HCT116 (cell line): ENCODE results near the gene DOK7. TPM values are rescaled to one million over a fixed set of nuclear protein-coding genes. Genes with fewer than 3 reads are reported as not detected.

ENCODE experiments used
- ATAC-seq: fragments of 200-7000 bp; cut with Tn5 transposase; 2 replicates; pipeline ENCODE4 v1.9.1; 2020; ENCODE audit warnings: mild to moderate bottlenecking, moderate library complexity
- BruUV-seq: library from RNA; stranded (reverse); fragments of 400-500 nt; replicated peaks from 2 replicates; lab custom pipeline; 2021; lab: Mats Ljungman, UMichigan
- CTCF ChIA-PET: fragments of 300-600 bp; sonication (Branson Sonifier 250); formaldehyde crosslinking; loops from one replicate; lab custom pipeline; 2021; ENCODE audit warnings: antibody characterized with exemption; lab: Charles Lee
- POLR2A ChIA-PET: fragments of 300-600, 350-600 bp; sonication (Branson Sonifier 250); formaldehyde crosslinking; loops from one replicate; lab custom pipeline; 2021; ENCODE audit warnings: antibody characterized with exemption; lab: Charles Lee
- RAD21 ChIA-PET, 2 experiments: fragments of 300-600 bp; sonication (Branson Sonifier 250); formaldehyde crosslinking; loops; one replicate each; lab custom pipeline; 2023; ENCODE audit warnings: low total read pairs in 2 of 2; ENCODE audit not compliant: uncharacterized antibody in 2 of 2, unreplicated experiment in 2 of 2, low non-redundant PET in 1 of 2; lab: Charles Lee
- DNase-seq: peaks from one replicate; pipeline ENCODE4 v3.0.0-alpha.2; 2010; ENCODE audit warnings: low read depth, low spot score
- H2AFZ ChIP-seq: fragments of 200-600 bp; shearing (Covaris generic), sonication (generic); 2 replicates; pipeline ENCODE4 v1.6.1; 2017; ENCODE audit warnings: low read depth, mixed run types, mixed read lengths, antibody characterized with exemption, low read length; ENCODE audit not compliant: poor library complexity, severe bottlenecking
- H3K27ac ChIP-seq: 2 replicates; pipeline ENCODE4 v1.5.1; 2012; ENCODE audit warnings: low read depth, low read length
- H3K27me3 ChIP-seq: fragments of 200-600 bp; sonication (generic); 2 replicates; pipeline ENCODE4 v1.6.1; 2016; ENCODE audit warnings: mixed run types, low read length, mixed read lengths; ENCODE audit not compliant: insufficient read depth
- H3K36me3 ChIP-seq, 2 experiments: fragments of 200-500 bp in 1 of 2; fragments of 200-600 bp in 1 of 2; sonication (Bioruptor generic) in 1 of 2; sonication (generic) in 1 of 2; 2 replicates each; pipeline versions ENCODE4 v1.5.1 to v1.6.1; 2014 to 2016; ENCODE audit warnings: low read length in 2 of 2, inconsistent platforms in 1 of 2, mixed read lengths in 1 of 2, mixed run types in 1 of 2; ENCODE audit not compliant: insufficient read depth in 2 of 2, control insufficient read depth in 1 of 2
- H3K4me1 ChIP-seq, 2 experiments: fragments of 200-600 bp in 1 of 2; sonication (generic) in 1 of 2; 2 replicates each; pipeline versions ENCODE4 v1.5.1 to v1.6.1; 2012 to 2017; ENCODE audit warnings: low read length in 2 of 2, inconsistent platforms in 1 of 2, mild to moderate bottlenecking in 1 of 2, mixed read lengths in 1 of 2, mixed run types in 1 of 2, moderate library complexity in 1 of 2; ENCODE audit not compliant: insufficient read depth in 2 of 2, control insufficient read depth in 1 of 2
- H3K4me2 ChIP-seq: fragments of 200-600 bp; sonication (generic); 2 replicates; pipeline ENCODE4 v1.6.1; 2017; ENCODE audit warnings: mixed run types, low read length, mixed read lengths
- H3K4me3 ChIP-seq, 2 experiments: fragments of 200-600 bp in 1 of 2; sonication (generic) in 1 of 2; replicated peaks in 1 of 2; 2 replicates each; pipeline ENCODE4 v1.5.1; 2011 to 2016; ENCODE audit warnings: low read length in 2 of 2, control low read depth in 1 of 2, low read depth in 1 of 2, mild to moderate bottlenecking in 1 of 2, mixed read lengths in 1 of 2, mixed run types in 1 of 2
- H3K79me2 ChIP-seq: fragments of 200-600 bp; sonication (generic); 2 replicates; pipeline ENCODE4 v1.6.1; 2017; ENCODE audit warnings: mild to moderate bottlenecking, mixed run types, low read length, moderate library complexity, mixed read lengths; ENCODE audit not compliant: insufficient read depth
- H3K9ac ChIP-seq: fragments of 200-600 bp; sonication (generic); 2 replicates; pipeline ENCODE4 v1.6.1; 2016; ENCODE audit warnings: low read length, mixed read lengths
- H3K9me2 ChIP-seq: fragments of 200-600 bp; sonication (generic), shearing (Covaris generic); 2 replicates; pipeline ENCODE4 v1.6.1; 2017; ENCODE audit warnings: mixed run types, mild to moderate bottlenecking, moderate library complexity; ENCODE audit not compliant: insufficient read depth
- H3K9me3 ChIP-seq, 2 experiments: fragments of 200-500 bp in 1 of 2; fragments of 200-600 bp in 1 of 2; sonication (Bioruptor generic) in 1 of 2; sonication (generic) in 1 of 2; 2 replicates each; pipeline ENCODE4 v1.6.1; 2014 to 2017; ENCODE audit warnings: low read length in 2 of 2, mixed read lengths in 2 of 2, inconsistent platforms in 1 of 2, low read depth in 1 of 2, mild to moderate bottlenecking in 1 of 2, mixed run types in 1 of 2, moderate library complexity in 1 of 2; ENCODE audit not compliant: control insufficient read depth in 1 of 2, insufficient read depth in 1 of 2
- H4K20me1 ChIP-seq: fragments of 200-600 bp; sonication (generic), shearing (Covaris generic); 2 replicates; pipeline ENCODE4 v1.6.1; 2017; ENCODE audit warnings: mixed run types, mild to moderate bottlenecking, moderate library complexity; ENCODE audit not compliant: insufficient read depth
- EGR1 ChIP-seq: IDR thresholded peaks from 2 replicates; pipeline ENCODE4 v1.6.1; 2012; ENCODE audit warnings: low read depth
- EZH2 ChIP-seq: fragments of 200-600 bp; sonication (generic); IDR thresholded peaks from 2 replicates; pipeline ENCODE4 v1.6.1; 2017; ENCODE audit warnings: antibody characterized with exemption, mixed run types
- JUND ChIP-seq: IDR thresholded peaks from 2 replicates; pipeline ENCODE4 v1.6.1; 2012
- SP1 ChIP-seq: IDR thresholded peaks from 2 replicates; pipeline ENCODE4 v1.6.1; 2012; ENCODE audit warnings: low read depth
- SRF ChIP-seq: IDR thresholded peaks from 2 replicates; pipeline ENCODE4 v1.6.1; 2012; ENCODE audit warnings: low read depth
- TCF7L2 ChIP-seq: IDR thresholded peaks from 2 replicates; pipeline ENCODE4 v1.7.0; 2011; ENCODE audit warnings: borderline replicate concordance, inconsistent platforms; ENCODE audit not compliant: insufficient read depth, insufficient read length; ENCODE audit errors: extremely low read depth
- intact Hi-C: fragments of 100-400 bp; cut with micrococcal nuclease; formaldehyde crosslinking; loops from 2 replicates; pipeline ENCODE4 v1.10.0; 2022
- total RNA-seq: library from RNA; stranded (reverse); gene quantifications from one replicate; pipeline ENCODE4 v1.2.1, GENCODE V29; 2021; ENCODE audit not compliant: unreplicated experiment
- TF ChIP-seq, protein P1 (sequence below), 3 experiments: fragments of 200-600 bp in 1 of 3; sonication (generic) in 1 of 3; IDR thresholded peaks in 2 of 3; conservative IDR thresholded peaks in 1 of 3; 2 replicates each; pipeline ENCODE4 v1.5.1; 2012 to 2017; ENCODE audit warnings: low read depth in 2 of 3, low read length in 2 of 3, antibody characterized with exemption in 1 of 3, borderline replicate concordance in 1 of 3, control low read depth in 1 of 3, mild to moderate bottlenecking in 1 of 3, mixed read lengths in 1 of 3, mixed run types in 1 of 3, moderate library complexity in 1 of 3; ENCODE audit not compliant: insufficient read depth in 1 of 3
- TF ChIP-seq, protein P2 (sequence below): IDR thresholded peaks from 2 replicates; pipeline ENCODE4 v1.6.1; 2012
- TF ChIP-seq, protein P3 (sequence below): IDR thresholded peaks from 2 replicates; pipeline ENCODE4 v1.6.1; 2011; ENCODE audit warnings: mild to moderate bottlenecking, low read length, moderate library complexity; ENCODE audit not compliant: insufficient replicate concordance; ENCODE audit errors: extremely low read depth

The DOK7 gene
- total RNA-seq, 1 experiment from 2014 or later: 2.4 TPM

DNA sequence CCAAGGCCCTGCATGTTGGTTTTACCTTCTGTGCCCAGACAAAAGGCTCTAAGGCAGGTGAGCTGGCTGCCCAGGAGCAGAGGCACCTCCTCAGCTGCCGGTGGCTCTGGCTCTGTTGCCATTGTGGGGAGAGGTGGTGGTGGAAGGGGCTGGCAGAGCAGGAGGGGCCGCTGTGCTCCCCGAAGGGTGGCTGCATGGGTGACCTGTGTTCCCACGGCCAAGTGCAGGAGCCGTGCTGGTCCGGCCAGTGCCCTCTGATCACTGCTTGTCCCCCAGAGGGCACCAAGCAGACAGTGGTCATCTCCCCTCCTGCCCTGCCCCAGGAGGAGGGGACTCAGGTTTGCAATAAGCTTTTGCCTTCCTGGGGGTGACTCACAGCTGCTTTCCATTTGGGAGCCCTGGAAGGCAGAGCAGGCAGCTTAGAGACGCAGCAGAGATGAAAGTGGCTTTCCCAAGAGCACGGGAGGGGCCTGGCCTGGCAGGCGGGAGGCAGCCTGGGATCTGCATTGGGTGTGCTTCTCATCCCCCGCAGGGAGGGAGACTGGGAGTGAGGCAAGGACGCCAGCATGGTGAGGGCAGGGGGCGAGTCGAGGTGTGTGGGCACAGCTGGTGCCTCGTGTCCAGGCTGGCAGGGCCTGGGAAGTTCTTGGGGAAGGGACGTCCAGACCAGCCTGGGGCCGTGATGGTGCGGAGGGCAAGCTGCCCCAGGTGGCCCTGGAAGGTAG is 28.7 kb downstream of the DOK7 start:
- POLR2A ChIA-PET: no interaction called here
- ATAC-seq: no peak
- no peaks in the 10 kb centered on the region for H3K27me3 ChIP-seq
- no peaks in the 10 kb centered on the region for H4K20me1 ChIP-seq
- intact Hi-C loops: no loop called here
- H2AFZ ChIP-seq: no peak overlapping the region
- H3K9me2 ChIP-seq: no peaks in the 10 kb centered on the region
- H3K4me2 ChIP-seq: no peak overlapping the region
- CTCF ChIA-PET: no interaction called here
- TF ChIP-seq, protein P1, sequence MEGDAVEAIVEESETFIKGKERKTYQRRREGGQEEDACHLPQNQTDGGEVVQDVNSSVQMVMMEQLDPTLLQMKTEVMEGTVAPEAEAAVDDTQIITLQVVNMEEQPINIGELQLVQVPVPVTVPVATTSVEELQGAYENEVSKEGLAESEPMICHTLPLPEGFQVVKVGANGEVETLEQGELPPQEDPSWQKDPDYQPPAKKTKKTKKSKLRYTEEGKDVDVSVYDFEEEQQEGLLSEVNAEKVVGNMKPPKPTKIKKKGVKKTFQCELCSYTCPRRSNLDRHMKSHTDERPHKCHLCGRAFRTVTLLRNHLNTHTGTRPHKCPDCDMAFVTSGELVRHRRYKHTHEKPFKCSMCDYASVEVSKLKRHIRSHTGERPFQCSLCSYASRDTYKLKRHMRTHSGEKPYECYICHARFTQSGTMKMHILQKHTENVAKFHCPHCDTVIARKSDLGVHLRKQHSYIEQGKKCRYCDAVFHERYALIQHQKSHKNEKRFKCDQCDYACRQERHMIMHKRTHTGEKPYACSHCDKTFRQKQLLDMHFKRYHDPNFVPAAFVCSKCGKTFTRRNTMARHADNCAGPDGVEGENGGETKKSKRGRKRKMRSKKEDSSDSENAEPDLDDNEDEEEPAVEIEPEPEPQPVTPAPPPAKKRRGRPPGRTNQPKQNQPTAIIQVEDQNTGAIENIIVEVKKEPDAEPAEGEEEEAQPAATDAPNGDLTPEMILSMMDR (IDR thresholded peaks at IDR 0.05 in 2 of 3, conservative IDR thresholded peaks at IDR 0.05 in 1 of 3; ENCODE audit: borderline replicate concordance in 1 of 3, insufficient read depth in 1 of 3, low read depth in 2 of 3, low read length in 2 of 3): no peak
- no peaks in the 10 kb centered on the region for H3K79me2 ChIP-seq
- H3K4me1 ChIP-seq: no peaks in the 10 kb centered on the region; a peak in 1 of 4 replicates
- DNase-seq: no peak
- H3K36me3 ChIP-seq: no peaks in the 10 kb centered on the region
- H3K4me3 ChIP-seq: no peak overlapping the region
- RAD21 ChIA-PET: no interaction called here
- BruUV-seq: no TSS peak
- H3K9me3 ChIP-seq: no peaks in the 10 kb centered on the region
- no peak overlapping the region for H3K9ac ChIP-seq
- no peak overlapping the region for H3K27ac ChIP-seq

DNA sequence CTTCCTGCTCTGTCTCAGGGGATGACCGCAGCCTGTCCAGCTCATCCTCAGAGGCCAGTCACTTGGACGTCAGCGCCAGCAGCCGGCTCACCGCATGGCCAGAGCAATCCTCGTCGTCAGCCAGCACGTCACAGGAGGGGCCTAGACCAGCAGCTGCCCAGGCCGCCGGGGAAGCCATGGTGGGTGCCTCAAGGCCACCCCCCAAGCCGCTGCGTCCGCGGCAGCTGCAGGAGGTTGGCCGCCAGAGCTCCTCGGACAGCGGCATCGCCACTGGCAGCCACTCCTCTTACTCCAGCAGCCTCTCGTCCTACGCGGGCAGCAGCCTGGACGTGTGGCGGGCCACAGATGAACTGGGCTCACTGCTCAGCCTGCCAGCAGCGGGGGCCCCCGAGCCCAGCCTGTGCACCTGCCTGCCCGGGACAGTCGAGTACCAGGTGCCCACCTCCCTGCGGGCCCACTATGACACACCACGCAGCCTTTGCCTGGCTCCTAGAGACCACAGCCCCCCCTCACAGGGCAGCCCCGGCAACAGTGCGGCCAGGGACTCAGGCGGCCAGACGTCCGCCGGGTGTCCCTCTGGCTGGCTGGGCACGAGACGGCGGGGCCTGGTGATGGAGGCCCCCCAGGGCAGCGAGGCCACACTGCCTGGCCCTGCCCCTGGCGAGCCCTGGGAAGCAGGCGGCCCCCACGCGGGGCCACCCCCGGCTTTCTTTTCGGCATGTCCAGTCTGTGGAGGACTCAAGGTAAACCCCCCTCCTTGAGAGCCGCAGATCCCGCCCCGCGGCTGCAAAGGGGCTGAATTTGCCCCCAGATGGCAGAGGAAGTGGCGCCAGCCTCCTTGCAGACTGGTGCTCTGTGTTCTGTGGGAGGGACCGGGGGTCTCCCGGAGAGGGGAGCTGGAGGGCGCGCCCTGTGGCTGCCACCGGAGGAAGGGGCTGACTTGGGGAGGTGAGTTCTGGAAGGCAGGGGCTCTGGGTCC is 29.9 kb downstream of the DOK7 start:
- Histone ChIP-seq H3K9me2 (no peaks in the 10 kb centered on the region), H3K27me3 (no peaks in the 10 kb centered on the region), H3K27ac (no peak overlapping the region), H3K4me1 (no peaks in the 10 kb centered on the region), H3K4me2 (no peak overlapping the region), H2AFZ (no peak overlapping the region), H3K4me3 (no peak overlapping the region), H3K9ac (no peak overlapping the region), H3K79me2 (no peaks in the 10 kb centered on the region), H4K20me1 (no peaks in the 10 kb centered on the region), H3K9me3 (no peaks in the 10 kb centered on the region), H3K36me3 (no peaks in the 10 kb centered on the region)
- no peak for DNase-seq
- ATAC-seq: no peak
- no TSS peak for BruUV-seq
- RAD21 ChIA-PET: no interaction called here
- intact Hi-C loops: no loop called here
- CTCF ChIA-PET: no interaction called here
- POLR2A ChIA-PET: no interaction called here
- TF ChIP-seq JUND (no peak), EZH2 (no peak), SRF (no peak), SP1 (no peak), EGR1 (no peak), TCF7L2 (no peak)
- TF ChIP-seq, protein P2, sequence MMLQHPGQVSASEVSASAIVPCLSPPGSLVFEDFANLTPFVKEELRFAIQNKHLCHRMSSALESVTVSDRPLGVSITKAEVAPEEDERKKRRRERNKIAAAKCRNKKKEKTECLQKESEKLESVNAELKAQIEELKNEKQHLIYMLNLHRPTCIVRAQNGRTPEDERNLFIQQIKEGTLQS: no peak
- TF ChIP-seq, protein P1 (IDR thresholded peaks at IDR 0.05 in 2 of 3, conservative IDR thresholded peaks at IDR 0.05 in 1 of 3; ENCODE audit: borderline replicate concordance in 1 of 3, insufficient read depth in 1 of 3, low read depth in 2 of 3, low read length in 2 of 3): no peak
- TF ChIP-seq, protein P3, sequence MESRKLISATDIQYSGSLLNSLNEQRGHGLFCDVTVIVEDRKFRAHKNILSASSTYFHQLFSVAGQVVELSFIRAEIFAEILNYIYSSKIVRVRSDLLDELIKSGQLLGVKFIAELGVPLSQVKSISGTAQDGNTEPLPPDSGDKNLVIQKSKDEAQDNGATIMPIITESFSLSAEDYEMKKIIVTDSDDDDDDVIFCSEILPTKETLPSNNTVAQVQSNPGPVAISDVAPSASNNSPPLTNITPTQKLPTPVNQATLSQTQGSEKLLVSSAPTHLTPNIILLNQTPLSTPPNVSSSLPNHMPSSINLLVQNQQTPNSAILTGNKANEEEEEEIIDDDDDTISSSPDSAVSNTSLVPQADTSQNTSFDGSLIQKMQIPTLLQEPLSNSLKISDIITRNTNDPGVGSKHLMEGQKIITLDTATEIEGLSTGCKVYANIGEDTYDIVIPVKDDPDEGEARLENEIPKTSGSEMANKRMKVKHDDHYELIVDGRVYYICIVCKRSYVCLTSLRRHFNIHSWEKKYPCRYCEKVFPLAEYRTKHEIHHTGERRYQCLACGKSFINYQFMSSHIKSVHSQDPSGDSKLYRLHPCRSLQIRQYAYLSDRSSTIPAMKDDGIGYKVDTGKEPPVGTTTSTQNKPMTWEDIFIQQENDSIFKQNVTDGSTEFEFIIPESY: no peak
